Activated CD4-positive, alpha-beta T cell treated with anti-CD3 and anti-CD28 coated beads for 36 hours (primary cell): Measurements from ENCODE around the gene MYH9. TPM values are rescaled to one million over a fixed set of nuclear protein-coding genes. Genes with fewer than 3 reads are reported as not detected.
"Not testable (repeated sequence)": the region's sequence is repeated elsewhere in the genome, so short reads cannot be mapped to it uniquely, and the experiment has no call there.

Experiments
- ATAC-seq: fragments of 200-7000 bp; cut with Tn5 transposase; one replicate; pipeline ENCODE4 v1.10.0; 2021; ENCODE audit warnings: mild to moderate bottlenecking, moderate library complexity
- CTCF ChIA-PET: fragments of 350-600 bp; sonication (Branson Sonifier 250); formaldehyde crosslinking; loops from one replicate; lab custom pipeline; 2021; ENCODE audit warnings: antibody characterized with exemption; lab: Charles Lee
- POLR2A ChIA-PET: fragments of 350-600 bp; sonication (Branson Sonifier 250); formaldehyde crosslinking; loops from one replicate; lab custom pipeline; 2021; ENCODE audit warnings: antibody characterized with exemption, inconsistent platforms; lab: Charles Lee
- DNase-seq: peaks from one replicate; pipeline ENCODE4 v3.0.0-alpha.2; 2020
- H3K27ac Mint-ChIP-seq: one replicate; pipeline ENCODE4 v1.8.0; 2021; ENCODE audit warnings: mixed read lengths
- H3K27me3 Mint-ChIP-seq: one replicate; pipeline ENCODE4 v1.8.0; 2021; ENCODE audit warnings: mixed read lengths
- H3K36me3 Mint-ChIP-seq: one replicate; pipeline ENCODE4 v1.8.0; 2021; ENCODE audit warnings: low read depth, mixed read lengths
- H3K4me1 Mint-ChIP-seq: one replicate; pipeline ENCODE4 v1.8.0; 2021; ENCODE audit warnings: mixed read lengths
- H3K4me3 Mint-ChIP-seq: one replicate; pipeline ENCODE4 v1.8.0; 2021; ENCODE audit warnings: mild to moderate bottlenecking, moderate library complexity, mixed read lengths
- H3K9me3 Mint-ChIP-seq: one replicate; pipeline ENCODE4 v1.8.0; 2021; ENCODE audit warnings: low read depth, mixed read lengths
- intact Hi-C, 2 experiments: fragments of 100-400 bp; cut with DNase I in 1 of 2; cut with micrococcal nuclease in 1 of 2; formaldehyde crosslinking; loops; one replicate each; pipeline versions ENCODE4 v1.14.2 to v1.15.1; 2022 to 2024; cut with DNase I, micrococcal nuclease
- total RNA-seq, 2 experiments: library from RNA; stranded (reverse); gene quantifications; one replicate each; pipeline ENCODE4 v1.2.3, GENCODE V29; 2021

Gene MYH9
- total RNA-seq = 100 to 1,000 TPM; 720 to 773 TPM

GRCh38 chr22:36387959-36388726 is at the start of gene MYH9:
Gene MYH9 (minus strand): TSS chr22:36387967. CDS start chr22:36349236, 38,731 bp downstream.
- POLR2A ChIA-PET = interaction anchor here (0.6 to 2.2 kb wide), 9 partner anchors 10 to 98 kb away, joined by 3 to 16 read pairs (median 5); no protein-coding TSS in a partner anchor
- intact Hi-C loops = loop anchor here (1.0 to 5.0 kb wide), 9 partner anchors 31 to 843 kb away; partner anchors contain the start of genes EIF3D (in 2 of the 2) and TXN2 (in 1 of the 2)
- H3K36me3 Mint-ChIP-seq = peaks cover 33% of the 10 kb centered on the region
- peaks cover 28% of the 10 kb centered on the region for H3K4me1 Mint-ChIP-seq
- peak within 1 kb of the TSS; percentile 98 for H3K27ac Mint-ChIP-seq
- no peaks in the 10 kb centered on the region for H3K9me3 Mint-ChIP-seq
- peak within 1 kb of the TSS; percentile 99 for H3K4me3 Mint-ChIP-seq
- ATAC-seq (peak; percentile 78), DNase-seq (peak; percentile 100)
- no peaks in the 10 kb centered on the region for H3K27me3 Mint-ChIP-seq
- CTCF ChIA-PET = interaction anchor here (0.6 to 1.7 kb wide), 12 partner anchors 11 to 323 kb away, joined by 3 to 6 read pairs (median 4); no protein-coding TSS in a partner anchor

- ChIA-PET POLR2A (interaction anchor here (0.5 to 1.7 kb wide), 6 partner anchors 27 to 566 kb away, joined by 3 to 5 read pairs (median 4); partner anchors contain the start of gene MYH9), CTCF (interaction anchor here (0.7 to 1.3 kb wide), 7 partner anchors 12 to 209 kb away, joined by 3 to 5 read pairs (median 3); partner anchors contain the start of gene APOL2)
- ATAC-seq (peak; percentile 86), DNase-seq (peak; percentile 75)
- Mint-ChIP-seq H3K4me3 (peak overlapping the region; percentile 58), H3K36me3 (no peaks in the 10 kb centered on the region), H3K27ac (peak overlapping the region; percentile 83), H3K9me3 (no peaks in the 10 kb centered on the region), H3K4me1 (peaks cover 48% of the 10 kb centered on the region), H3K27me3 (no peaks in the 10 kb centered on the region)
- intact Hi-C loops = loop anchor here in 1 of 2 experiments (1.0 kb wide), 1 partner anchor 47 kb away; no protein-coding TSS in a partner anchor
These were observed 48.0 kb upstream of the MYH9 start for GRCh38 chr22:36435516-36436415.

- Mint-ChIP-seq H3K27ac (no peak overlapping the region), H3K4me3 (no peak overlapping the region)
These were observed 45.8 kb upstream of the MYH9 start for GRCh38 chr22:36433318-36434231.

GRCh38 chr22:36432592-36433317 is 45.0 kb upstream of the MYH9 start:
- peaks cover 32% of the 10 kb centered on the region for H3K4me1 Mint-ChIP-seq
- POLR2A ChIA-PET = interaction anchor here (0.6 kb wide), 1 partner anchor 280 kb away, joined by 5 read pairs; no protein-coding TSS in a partner anchor
- no peak overlapping the region for H3K27ac Mint-ChIP-seq
- intact Hi-C loops = no loop called here
- H3K9me3 Mint-ChIP-seq = no peaks in the 10 kb centered on the region
- H3K36me3 Mint-ChIP-seq = no peaks in the 10 kb centered on the region
- ATAC-seq (no peak), DNase-seq (no peak)
- CTCF ChIA-PET = interaction anchor here (0.6 kb wide), 2 partner anchors 17 to 292 kb away, joined by 3 to 5 read pairs; no protein-coding TSS in a partner anchor
- H3K27me3 Mint-ChIP-seq = no peaks in the 10 kb centered on the region
- no peak overlapping the region for H3K4me3 Mint-ChIP-seq

More at GRCh38 chr22:36433318-36434231, 45.8 kb upstream of the MYH9 start:
- POLR2A ChIA-PET = interaction anchor here (0.6 kb wide), 1 partner anchor 281 kb away, joined by 5 read pairs; no protein-coding TSS in a partner anchor
- H3K9me3 Mint-ChIP-seq = no peaks in the 10 kb centered on the region
- no peak for ATAC-seq
- peaks cover 33% of the 10 kb centered on the region for H3K4me1 Mint-ChIP-seq
- no peaks in the 10 kb centered on the region for H3K27me3 Mint-ChIP-seq
- H3K36me3 Mint-ChIP-seq = no peaks in the 10 kb centered on the region
- intact Hi-C loops = no loop called here
- CTCF ChIA-PET = interaction anchor here (0.6 kb wide), 1 partner anchor 292 kb away, joined by 5 read pairs; no protein-coding TSS in a partner anchor
- DNase-seq = no peak

- ChIA-PET CTCF (no interaction called here), POLR2A (no interaction called here)
- Mint-ChIP-seq H3K27me3 (no peaks in the 10 kb centered on the region), H3K27ac (no peak overlapping the region), H3K9me3 (no peaks in the 10 kb centered on the region), H3K4me1 (peaks cover 29% of the 10 kb centered on the region), H3K36me3 (no peaks in the 10 kb centered on the region), H3K4me3 (no peak overlapping the region)
- DNase-seq (no peak), ATAC-seq (no peak)
- intact Hi-C loops = no loop called here
These were observed 44.2 kb upstream of the MYH9 start for GRCh38 chr22:36431977-36432376.

GRCh38 chr22:36430863-36431262 is 43.1 kb upstream of the MYH9 start:
- ChIA-PET POLR2A (no interaction called here), CTCF (interaction anchor here (0.8 kb wide), 1 partner anchor 16 kb away, joined by 3 read pairs; no protein-coding TSS in a partner anchor)
- Mint-ChIP-seq H3K27me3 (no peaks in the 10 kb centered on the region), H3K4me1 (peaks cover 26% of the 10 kb centered on the region), H3K36me3 (no peaks in the 10 kb centered on the region), H3K27ac (no peak overlapping the region), H3K9me3 (no peaks in the 10 kb centered on the region), H3K4me3 (no peak overlapping the region)
- intact Hi-C loops = no loop called here
- ATAC-seq = no peak
- DNase-seq = no peak

- H3K36me3 Mint-ChIP-seq, DNase-seq, H3K27ac Mint-ChIP-seq, intact Hi-C loops, H3K4me3 Mint-ChIP-seq, H3K27me3 Mint-ChIP-seq, POLR2A ChIA-PET, H3K9me3 Mint-ChIP-seq, ATAC-seq: not testable (repeated sequence)
- H3K4me1 Mint-ChIP-seq = peaks cover 26% of the 10 kb centered on the region
- CTCF ChIA-PET = interaction anchor here (0.7 to 1.2 kb wide), 2 partner anchors 41 to 214 kb away, joined by 3 to 4 read pairs; no protein-coding TSS in a partner anchor
These were observed 40.2 kb upstream of the MYH9 start for GRCh38 chr22:36427952-36428351.

- Mint-ChIP-seq H3K4me3 (no peak overlapping the region), H3K4me1 (peaks cover 26% of the 10 kb centered on the region), H3K27me3 (no peaks in the 10 kb centered on the region), H3K9me3 (no peaks in the 10 kb centered on the region), H3K27ac (peak overlapping the region; percentile 87), H3K36me3 (no peaks in the 10 kb centered on the region)
- DNase-seq = peak; percentile 26
- peak; percentile 82 for ATAC-seq
- intact Hi-C loops = no loop called here
- ChIA-PET POLR2A (no interaction called here), CTCF (no interaction called here)
These were observed 38.3 kb upstream of the MYH9 start for GRCh38 chr22:36425977-36426523.

GRCh38 chr22:36424901-36425579 is 37.3 kb upstream of the MYH9 start:
- H3K4me1 Mint-ChIP-seq = peaks cover 26% of the 10 kb centered on the region
- peak overlapping the region; percentile 21 for H3K4me3 Mint-ChIP-seq
- H3K9me3 Mint-ChIP-seq = no peaks in the 10 kb centered on the region
- peak overlapping the region; percentile 87 for H3K27ac Mint-ChIP-seq
- no peak for ATAC-seq
- intact Hi-C loops = no loop called here
- no peak for DNase-seq
- H3K27me3 Mint-ChIP-seq = no peaks in the 10 kb centered on the region
- ChIA-PET POLR2A (no interaction called here), CTCF (no interaction called here)
- H3K36me3 Mint-ChIP-seq = no peaks in the 10 kb centered on the region
